ENCODE results near the gene KRTAP9-7.

The KRTAP9-7 gene

DNA sequence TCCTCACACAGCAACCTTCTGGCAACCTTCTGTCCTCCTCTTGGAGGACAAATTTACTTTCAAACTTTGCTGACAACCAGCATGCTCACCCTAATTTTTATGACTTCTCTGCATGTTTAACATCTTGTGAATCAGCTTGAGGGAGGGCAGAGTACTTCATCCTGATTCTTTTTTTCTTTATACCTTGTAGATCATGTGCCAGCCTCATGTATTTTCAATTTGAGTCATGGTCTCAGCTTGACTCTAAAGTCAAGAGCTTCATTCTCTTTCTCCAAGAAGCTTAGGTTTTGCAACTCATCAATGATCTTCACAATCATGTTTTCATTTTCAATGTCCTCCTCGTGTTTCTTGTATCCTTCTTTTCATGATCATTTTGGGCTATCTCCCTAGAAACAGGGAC lies 3.6 kb upstream of the KRTAP9-7 start:
- DNase-seq (ENCODE audit: low spot score) = no peak

DNA sequence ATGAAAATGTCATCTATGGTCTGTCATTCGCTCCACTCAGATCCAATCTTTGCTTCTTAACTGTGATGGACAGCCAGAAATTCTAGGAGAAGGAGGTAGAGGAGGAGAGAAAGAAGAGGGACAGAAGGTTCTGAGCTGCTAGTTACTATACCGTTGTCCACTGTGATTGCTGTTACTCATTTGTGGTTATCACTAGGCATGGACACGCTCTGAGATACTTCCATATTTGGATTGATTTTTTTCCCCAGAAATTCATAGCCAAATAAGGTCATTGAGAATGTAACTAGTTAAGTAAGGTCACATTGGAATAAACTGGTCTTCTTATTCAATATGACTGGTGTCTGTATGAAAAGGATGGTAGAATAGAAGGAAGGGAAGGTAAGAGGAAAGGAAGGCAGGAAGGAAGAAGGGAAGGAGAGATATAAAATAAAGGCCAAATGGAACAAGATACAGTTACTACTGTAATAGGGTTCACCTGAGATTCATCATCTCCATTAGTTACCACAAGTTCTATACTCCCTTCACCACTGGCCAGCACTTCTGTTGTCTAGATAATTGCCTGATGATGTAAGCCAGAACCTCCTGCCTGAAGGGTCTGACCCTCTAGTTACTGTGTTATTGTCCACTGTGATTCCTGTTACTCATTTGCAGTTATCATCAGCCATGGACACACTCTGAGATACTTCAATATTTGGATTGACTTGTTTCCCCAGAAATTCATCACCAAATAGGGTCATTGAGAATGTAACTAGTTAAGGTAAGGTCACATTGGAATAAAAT lies 2.9 kb downstream of the KRTAP9-7 start:
- DNase-seq (ENCODE audit: low spot score) = no peak

DNA sequence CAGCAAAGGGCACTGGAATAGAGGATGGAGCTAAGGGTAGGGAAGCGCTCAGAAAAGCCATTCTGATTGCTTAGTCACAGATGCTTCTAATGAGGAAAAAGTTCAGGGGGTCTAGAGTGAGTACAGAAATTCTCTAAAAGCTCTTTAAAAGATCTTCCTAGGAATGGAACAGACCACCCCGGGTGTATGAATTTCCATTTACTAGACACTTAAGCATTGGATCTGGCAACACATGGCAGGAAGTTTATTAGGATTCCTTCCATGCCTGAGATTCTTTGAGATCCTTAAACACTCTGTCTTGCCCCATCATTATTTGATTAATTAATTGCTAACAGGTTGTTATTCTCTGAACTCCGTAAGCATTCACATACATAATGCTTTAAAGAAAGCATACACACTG lies 8.5 kb downstream of the KRTAP9-7 start:
- DNase-seq (ENCODE audit: low spot score) = no peak

DNA sequence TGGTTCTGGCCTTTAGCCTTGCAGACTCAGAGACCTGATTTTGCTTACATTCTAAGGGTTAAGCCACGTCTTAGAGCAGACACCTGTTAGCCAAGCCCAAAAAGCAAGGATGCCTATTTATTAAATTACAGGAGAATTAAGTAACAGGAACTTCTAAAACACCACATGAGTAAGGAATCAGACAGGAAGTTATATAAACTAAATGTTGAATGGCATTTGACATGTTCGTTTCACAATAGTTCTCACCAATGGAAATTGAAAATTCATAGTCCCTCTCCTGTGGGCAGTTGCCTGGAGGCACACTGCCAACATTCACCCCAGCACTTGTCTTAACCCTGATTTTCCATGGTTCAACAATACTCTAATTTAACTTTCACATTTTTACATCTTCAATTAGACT lies 9.0 kb downstream of the KRTAP9-7 start:
- no peak for DNase-seq (ENCODE audit: low spot score)

DNA sequence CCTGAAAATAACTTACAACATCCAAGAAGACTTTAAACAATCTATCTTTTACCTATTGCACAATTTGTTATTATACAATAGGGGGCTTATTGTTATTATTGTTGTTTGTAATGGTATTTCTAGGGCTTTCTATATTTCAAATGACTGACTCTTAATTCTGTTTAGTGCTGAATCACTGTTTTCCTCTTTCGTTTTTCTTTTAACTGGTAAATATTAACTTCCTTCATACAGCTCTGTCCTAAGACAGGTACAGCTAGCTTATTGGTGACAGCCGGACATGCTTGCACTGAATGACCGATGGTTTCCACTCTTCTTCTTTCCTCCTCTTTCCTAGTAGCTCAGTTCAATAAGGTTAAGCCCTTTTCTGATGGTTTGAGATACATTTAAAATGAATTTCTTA lies 11.6 kb downstream of the KRTAP9-7 start:
- no peak for DNase-seq (ENCODE audit: low spot score)

DNA sequence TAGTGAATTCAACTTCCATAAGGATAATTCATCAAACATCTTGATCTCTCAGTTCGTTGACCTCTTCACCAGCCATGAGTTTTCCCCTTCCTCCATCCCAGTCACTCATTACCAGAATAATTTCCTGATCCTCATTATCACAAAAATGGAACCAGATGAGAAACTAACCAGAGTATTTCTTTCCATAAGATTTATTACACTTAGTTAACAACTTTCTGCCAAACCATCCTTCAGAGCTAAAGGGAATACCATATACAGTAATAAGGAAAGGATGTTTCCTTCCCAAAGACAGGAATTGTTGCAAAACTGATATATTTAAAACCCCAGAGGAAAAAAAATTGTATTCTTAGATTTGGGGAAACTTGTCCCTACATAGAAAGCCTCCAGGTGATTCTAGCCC lies 18.5 kb downstream of the KRTAP9-7 start:
- no peak for DNase-seq (ENCODE audit: low spot score)

DNA sequence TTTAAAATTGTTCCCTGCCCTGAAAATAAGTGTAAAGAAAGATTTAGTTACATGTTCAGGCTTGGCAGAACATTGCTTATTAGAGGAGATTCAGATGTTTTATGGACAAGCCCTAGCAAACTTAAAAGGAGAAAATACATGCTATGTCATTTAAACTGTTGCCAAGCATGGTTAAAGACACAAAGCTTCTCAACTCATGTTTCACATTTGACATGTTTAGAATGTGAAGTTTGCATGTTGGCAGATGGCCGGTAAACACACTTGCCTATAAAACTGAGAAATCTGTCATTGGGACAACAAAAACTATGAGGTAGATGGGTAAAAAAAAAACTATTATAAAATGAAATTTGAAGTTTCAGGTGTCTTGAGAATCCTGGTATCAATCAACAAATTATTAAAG lies 21.3 kb downstream of the KRTAP9-7 start:
- no peak for DNase-seq (ENCODE audit: low spot score)

DNA sequence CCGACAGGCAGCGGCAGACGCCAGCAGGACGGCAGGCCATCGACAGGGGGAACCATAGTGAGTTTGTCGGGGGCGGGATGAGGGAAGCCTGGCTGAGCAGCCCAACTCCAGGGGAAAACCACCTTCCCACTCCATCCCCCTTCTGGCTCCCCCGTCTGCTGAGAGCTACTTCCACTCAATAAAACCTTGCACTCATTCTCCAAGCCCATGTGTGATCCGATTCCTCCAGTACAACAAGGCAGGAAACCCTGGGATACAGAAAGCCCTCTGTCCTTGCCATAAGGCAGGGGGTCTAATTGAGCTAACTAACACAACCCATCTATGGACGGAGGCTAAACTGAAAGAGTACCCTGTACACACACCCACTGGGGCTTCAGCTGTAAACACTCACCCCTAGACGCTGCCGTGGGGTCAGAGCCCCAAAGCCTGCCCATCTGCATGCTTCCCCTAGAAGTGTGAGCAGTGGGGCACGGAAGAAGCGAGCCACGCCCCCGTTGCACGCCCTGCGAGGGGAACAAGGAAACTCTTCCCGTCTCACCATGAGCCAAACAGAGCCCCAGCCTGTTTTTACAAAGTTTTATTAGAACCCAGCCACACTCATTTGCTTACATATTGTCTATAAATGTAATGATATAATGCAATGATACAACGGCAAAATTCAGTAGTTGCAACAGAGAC lies 23.1 kb downstream of the KRTAP9-7 start:
- DNase-seq (ENCODE audit: low spot score) = no peak

DNA sequence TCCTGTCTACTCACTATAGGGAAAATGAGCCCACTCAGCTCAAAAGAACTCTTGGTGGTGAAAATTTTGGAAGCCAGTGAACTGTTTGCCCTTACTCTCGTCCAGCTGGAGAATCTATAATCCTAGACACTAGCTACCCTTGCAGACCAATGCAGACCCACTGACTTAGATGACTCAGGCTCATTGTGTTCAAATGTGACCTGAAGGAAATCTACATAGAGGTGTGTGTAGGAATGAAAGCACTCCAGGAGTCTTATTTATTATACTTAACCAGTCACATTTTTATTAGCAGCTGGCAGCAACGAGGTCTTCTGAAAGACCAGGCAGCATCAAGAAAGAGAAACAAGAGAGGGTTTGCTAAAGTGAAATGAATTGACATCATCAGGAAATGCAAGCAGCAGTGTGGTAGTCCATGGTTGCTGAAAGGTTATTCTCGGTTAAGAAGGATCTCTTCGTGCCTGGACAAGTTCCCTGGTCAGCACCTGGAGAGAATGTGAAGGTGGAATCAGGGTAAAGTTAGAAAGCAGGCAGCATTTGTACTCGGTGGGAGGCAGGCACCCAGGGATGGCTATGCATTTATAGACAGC lies 25.8 kb downstream of the KRTAP9-7 start:
- DNase-seq (ENCODE audit: low spot score) = no peak

DNA sequence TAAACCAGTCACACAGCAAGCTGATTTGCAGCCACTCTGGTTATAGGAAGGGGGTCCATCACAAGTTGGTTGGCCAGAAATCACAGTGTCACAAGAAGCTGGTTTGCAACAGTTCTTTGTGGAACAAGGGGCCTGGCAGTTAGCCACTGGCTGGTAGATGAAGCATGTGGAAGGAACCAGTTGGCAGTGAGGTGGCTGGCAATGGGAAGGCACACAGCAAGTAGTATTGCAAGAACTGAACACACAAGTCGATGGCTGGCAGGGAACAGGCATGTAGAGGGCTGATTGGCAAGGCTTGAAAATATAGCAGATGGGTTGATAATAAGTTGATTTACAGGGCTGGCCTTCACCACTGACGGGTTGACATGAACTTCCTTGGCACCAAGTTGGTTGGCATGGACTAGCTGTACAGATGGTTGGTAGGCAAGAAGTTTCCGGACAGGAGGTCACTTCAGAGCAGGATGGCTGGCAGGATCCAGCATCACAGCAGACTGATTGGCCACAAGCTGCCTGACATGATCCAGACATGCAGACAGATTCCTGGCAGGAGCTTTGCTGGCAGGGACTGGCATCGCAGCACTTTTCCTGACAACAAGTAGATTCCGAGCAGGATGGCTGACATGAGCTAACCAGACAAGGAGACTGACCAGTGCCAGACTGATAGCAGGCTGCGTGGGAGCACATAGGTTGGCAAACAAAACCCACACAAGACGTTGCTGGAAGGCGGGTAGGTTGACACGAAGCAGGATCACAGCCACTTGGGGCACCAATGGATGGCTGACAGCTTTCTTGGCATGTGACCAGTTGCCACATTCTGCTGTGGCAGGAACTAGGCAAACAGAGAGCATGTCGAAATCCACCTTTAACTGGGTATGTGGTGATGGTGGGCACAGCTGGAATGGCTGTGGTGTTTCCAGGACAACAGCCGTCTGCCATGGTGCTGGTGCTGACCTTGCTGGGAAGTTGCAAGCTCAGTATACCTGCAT lies 26.7 kb downstream of the KRTAP9-7 start, which contains the start of gene KRTAP29-1:
Gene KRTAP29-1, minus strand, starts transcription at position 936 of the 986 bp plus-strand sequence. Its CDS starts 0 bp downstream, at position 936.
- no peak for DNase-seq (ENCODE audit: low spot score)

DNA sequence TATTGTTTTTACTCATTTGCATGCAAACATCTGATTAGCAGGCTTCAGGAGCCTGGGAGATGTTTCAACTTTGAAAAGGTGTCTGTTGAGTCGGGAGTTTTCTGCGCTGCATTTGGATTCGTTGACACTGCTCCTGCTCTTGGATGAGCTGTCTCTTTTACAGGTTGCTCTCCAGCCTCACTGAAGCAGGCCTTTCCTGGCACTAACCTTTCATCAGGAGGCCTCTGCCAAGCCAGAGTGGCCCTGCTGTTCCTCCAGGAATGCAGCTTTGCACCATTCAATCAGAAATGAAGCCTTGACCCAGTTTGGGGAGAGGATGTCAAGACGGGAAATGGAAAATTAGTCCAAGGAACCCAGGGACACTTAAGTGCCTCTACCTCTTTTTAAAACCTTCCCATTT lies 27.5 kb downstream of the KRTAP9-7 start:
- DNase-seq (ENCODE audit: low spot score) = no peak

DNA sequence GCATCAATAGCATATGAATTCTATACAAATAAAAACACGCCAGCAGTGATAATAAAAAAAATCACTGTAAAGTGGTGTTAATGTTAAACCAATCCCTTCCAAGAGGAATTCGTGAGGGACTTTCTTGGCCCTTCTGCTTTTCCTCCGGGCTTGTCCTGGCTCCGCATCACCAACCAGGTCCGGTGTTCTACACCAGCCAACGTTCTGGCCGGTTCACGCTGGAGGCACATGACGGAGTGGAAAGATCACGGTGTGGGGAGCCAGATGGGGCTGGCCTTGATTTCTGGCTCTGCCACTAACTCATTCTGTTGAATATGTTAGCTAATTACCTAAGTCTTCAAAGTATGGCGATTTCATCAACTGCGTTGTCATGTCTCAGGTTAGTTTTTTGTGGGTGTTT lies 28.6 kb downstream of the KRTAP9-7 start:
- no peak for DNase-seq (ENCODE audit: low spot score)

DNA sequence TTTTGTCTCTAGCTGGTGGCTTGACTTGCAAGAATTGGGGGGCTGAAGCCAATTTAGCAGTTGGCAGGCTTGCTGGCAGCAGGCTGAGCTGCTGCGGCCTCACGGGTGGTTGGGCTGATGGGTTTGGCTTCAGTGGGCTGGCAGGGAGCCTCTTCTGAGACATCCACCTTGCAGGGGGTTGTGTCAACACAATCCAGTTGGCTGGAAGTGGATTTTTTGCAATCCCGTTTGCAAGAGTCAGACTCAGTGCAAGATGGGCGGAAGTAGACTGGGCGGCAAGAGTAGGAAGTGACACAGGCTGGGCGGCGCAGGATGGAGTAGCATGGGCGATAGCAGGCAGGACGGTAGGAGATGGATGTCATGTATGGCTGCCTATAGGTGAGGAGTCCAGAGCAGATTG lies 32.1 kb downstream of the KRTAP9-7 start:
- DNase-seq (ENCODE audit: low spot score) = no peak

DNA sequence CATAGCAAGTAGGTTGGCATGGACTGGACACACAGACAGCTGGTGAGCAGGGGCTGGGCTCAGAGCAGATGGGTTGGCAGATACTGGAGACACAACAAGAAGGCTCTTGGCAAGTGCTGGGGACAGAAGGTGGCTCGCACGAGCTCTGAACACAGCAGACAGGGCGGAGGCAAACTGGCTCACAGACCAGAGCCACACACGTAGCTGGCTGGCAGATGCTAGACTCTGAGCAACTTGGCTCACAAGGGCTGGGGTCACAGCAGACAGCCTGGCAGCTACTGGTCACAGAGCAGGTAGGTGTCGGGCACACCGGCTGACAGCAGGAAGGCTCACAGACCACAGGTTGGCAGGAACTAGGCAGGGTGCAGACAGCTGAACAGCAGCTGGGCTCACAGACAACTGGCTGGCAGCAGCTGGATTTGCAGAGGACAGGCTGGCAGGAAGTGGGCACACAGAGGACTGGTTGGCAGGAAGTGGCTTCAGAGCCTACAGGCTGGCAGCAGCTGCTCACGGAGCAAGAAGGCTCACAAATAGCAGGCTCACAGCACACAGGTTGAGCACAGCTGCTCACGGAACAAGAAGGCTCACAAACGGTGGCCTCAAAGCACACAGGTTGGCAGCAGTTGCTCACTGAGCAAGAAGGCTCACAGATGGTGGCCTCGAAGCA lies 32.9 kb downstream of the KRTAP9-7 start:
- DNase-seq (ENCODE audit: low spot score) = no peak

DNA sequence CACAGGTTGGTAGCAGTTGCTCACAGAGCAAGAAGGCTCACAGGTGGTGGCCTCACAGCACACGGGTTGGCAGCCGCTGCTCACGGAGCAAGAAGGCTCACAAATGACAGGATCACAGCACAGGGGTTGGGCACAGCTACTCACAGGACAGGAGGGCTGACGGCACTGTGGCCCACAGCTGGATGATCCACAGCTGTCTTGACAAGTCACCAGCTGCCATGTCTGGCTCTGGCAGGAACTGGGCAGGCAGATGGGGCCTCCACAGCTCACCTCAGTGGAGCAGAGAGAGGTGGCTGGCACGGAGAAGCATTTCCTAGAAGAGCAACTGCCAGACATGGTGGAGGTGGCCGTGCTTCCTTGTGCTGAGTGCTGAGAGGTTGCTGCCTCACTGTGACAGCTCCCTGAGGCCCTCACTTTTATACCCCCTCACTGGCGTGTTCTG lies 33.4 kb downstream of the KRTAP9-7 start, which contains the start of gene KRTAP16-1:
Gene KRTAP16-1, minus strand, starts transcription at position 392 of the 442 bp plus-strand sequence. Its CDS starts 56 bp downstream, at position 336.
- no peak for DNase-seq (ENCODE audit: low spot score)

DNA sequence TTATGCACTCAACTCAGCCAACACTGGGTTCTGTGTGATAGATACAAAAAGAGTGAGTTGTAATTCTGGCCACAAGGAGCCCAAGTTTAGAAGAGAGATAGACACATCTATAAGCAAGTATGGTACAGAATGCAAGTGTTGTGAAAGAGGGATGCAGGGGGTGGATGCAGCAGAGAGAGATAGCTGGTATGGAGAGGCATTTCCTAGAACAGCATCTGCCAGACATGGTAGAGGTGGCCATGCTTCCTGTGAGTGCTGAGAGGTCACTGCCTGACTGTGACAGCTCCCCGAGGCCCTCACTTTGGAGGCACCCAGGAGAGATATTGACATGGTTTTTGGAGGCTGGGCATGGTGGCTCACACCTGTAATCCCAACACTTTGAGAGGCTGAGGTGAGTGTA lies 35.6 kb downstream of the KRTAP9-7 start:
- no peak for DNase-seq (ENCODE audit: low spot score)

DNA sequence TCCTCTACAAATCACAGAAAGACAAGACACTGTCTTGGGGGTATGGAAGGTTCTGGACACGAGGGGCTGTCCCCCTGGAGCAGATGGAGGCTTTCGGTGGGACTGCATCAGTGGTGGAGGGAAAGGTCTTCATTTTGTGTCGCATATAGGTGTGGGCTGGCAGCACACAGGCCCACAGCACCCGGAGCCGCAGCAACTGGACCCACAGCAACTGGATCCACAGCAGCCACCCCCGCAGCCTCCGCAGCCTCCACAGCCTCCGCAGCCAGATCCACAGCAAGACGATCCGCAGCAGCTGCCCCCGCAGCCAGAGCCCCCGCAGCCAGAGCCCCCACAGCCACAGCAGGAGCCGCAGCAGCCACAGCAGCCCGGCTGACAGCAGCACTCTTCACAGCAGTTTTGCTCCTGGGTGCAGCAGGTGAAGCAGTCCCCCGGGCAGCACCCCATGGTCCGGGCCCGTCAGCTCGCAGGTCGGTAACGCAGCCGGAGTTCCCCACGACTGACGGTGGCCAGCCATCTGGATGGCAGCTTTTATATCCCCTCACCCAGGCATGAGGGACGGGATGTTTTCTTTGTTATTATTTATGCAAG lies 39.8 kb downstream of the KRTAP9-7 start, which contains the start of gene KRTAP17-1:
Gene KRTAP17-1, minus strand, starts transcription at position 507 of the 591 bp plus-strand sequence. Its CDS starts 60 bp downstream, at position 447.
- DNase-seq (ENCODE audit: low spot score) = no peak

DNA sequence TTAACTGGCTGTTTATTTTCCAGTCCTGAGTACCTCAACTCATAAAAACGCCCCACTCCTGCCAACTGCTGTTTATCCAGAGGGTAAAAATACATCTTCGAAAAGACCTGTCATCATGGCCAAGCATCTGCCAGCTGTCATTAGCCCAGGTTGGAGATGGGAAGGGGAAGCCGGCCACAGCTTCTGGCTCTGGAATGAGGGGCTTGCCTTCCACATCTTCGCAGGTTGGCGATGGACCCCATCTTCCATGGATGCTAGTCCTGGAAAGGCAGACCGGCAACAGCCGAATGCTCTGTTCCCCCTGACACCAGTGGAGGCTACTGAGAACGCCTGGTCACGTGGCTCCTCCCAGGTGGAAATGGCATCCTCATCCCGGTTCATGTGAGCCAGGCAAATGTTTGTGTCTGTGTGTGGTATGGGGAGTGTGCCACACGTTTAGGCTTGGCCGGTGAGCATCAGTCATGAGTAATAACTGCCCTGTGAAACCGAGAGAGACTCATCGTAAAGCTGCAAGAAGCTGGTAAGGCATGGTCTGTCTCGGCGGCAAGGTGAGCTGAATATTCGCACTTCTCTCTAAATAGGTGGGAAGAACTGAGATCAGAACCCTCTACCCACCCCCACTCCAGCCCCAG lies 40.4 kb downstream of the KRTAP9-7 start:
- DNase-seq (ENCODE audit: low spot score) = no peak

DNA sequence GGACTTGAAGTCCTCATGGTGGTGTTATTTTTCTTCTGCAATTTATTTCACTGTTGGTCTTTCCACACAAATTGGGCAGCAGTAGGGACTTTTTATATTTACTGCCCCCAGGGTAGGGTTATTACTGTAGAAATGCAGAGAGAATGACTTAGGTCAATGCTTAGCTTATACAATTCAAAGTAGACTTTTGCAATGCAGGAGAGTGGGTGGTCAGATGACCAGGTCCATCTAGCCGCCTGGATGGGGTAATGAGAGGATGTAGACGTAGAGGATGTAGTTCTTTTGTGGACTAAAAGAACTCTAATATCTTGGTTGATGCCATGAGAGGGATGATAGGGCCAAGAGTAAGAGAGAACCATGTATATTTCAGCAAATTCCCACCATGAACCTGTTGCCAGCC lies 42.7 kb downstream of the KRTAP9-7 start:
- no peak for DNase-seq (ENCODE audit: low spot score)
